BLaER1 treated with 17β-estradiol and CSF1 and Interleukin-3, amounts not matched to agents 10 nM and 100 nM (cell line): ENCODE data around the gene SPINDOC.

ENCODE experiments used
- H3K27ac ChIP-seq, 11 experiments: shearing (Covaris generic); formaldehyde crosslinking; 2 replicates each; pipeline ENCODE4 v1.8.1; 2022
- H3K27me3 ChIP-seq, 11 experiments: shearing (Covaris generic); formaldehyde crosslinking; 2 replicates each; pipeline ENCODE4 v1.8.1; 2022
- H3K36me3 ChIP-seq, 11 experiments: shearing (Covaris generic); formaldehyde crosslinking; 2 replicates each; pipeline ENCODE4 v1.8.1; 2022
- H3K4me1 ChIP-seq, 10 experiments: shearing (Covaris generic); formaldehyde crosslinking; 2 replicates each; pipeline ENCODE4 v1.8.1; 2022
- H3K4me2 ChIP-seq, 11 experiments: shearing (Covaris generic); formaldehyde crosslinking; 2 replicates each; pipeline ENCODE4 v1.8.1; 2022
- H3K4me3 ChIP-seq, 10 experiments: shearing (Covaris generic); formaldehyde crosslinking; 2 replicates each; pipeline ENCODE4 v1.8.1; 2022
- H3K9ac ChIP-seq, 11 experiments: shearing (Covaris generic); formaldehyde crosslinking; 2 replicates each; pipeline ENCODE4 v1.8.1; 2022
- H3K9me3 ChIP-seq, 11 experiments: shearing (Covaris generic); formaldehyde crosslinking; replicated peaks in 1 of 11; 2 replicates each; pipeline ENCODE4 v1.8.1; 2022
- H4K20me1 ChIP-seq, 11 experiments: shearing (Covaris generic); formaldehyde crosslinking; 2 replicates each; pipeline ENCODE4 v1.8.1; 2022
- Cebpa-rat ChIP-seq, 11 experiments: shearing (Covaris generic); IDR thresholded peaks; 2 replicates each; pipeline ENCODE4 v1.8.1; 2022

SPINDOC gene

DNA sequence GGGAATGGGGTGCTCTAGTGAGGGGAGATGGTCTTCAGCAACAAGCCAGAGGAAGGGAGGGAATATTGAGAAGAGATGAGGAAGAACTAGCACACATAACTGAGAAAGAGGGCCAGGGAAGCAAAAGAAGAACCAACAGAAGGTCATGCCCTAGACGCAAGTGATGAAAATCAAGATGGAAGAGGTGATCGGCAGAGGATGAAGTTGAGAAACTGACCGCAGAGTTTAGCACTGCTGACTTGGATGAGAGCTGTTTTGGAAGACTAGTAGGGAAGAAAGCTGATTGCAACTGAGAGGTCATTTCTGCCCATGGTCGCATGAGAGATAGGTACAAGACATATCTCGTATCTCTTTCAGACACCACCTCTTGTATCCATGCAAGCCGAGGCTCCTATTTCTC is 2.9 kb downstream of the SPINDOC start:
- Histone ChIP-seq H4K20me1 (peaks cover 39 to 74% (median 64%) of the 10 kb centered on the region in 11 experiments; a peak in 21 of 22 replicates), H3K27me3 (no peaks in the 10 kb centered on the region), H3K4me2 (peak overlapping the region; percentile 11 to 97 (median 95); a peak in 18 of 22 replicates), H3K9me3 (no peaks in the 10 kb centered on the region), H3K4me1 (peaks cover 32 to 56% (median 44%) of the 10 kb centered on the region in 10 experiments), H3K36me3 (peaks cover 36 to 66% (median 62%) of the 10 kb centered on the region in 11 experiments), H3K27ac (no peak overlapping the region), H3K4me3 (no peak overlapping the region), H3K9ac (peak overlapping the region in 6 of 11 experiments; percentile 7 to 92 (median 66); a peak in 5 of 22 replicates)
- no peak for TF ChIP-seq Cebpa-rat (IDR thresholded peaks at IDR 0.05)

DNA sequence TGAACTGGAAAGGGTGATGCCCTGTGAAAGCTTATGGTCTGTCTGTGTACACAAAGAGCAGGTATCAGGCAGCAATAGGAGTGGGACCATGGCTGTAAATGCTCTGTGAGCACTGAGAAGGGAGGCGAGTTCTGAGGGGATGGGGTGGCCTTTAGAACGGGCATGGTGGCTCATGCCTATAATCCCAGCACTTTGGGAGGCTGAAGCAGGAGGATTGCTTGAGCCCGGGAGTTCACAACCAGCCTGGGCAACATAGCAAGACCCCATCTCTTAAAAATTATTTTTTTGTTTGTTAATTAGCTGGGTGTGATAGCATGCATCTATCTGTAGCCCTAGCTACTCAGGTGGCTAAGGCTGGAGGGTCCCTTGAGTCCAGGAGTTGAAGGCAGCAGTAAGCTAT is 3.5 kb downstream of the SPINDOC start:
- H3K4me3 ChIP-seq, result no peak overlapping the region
- H3K36me3 ChIP-seq, result peaks cover 41 to 72% (median 67%) of the 10 kb centered on the region in 11 experiments
- peak overlapping the region in 5 of 11 experiments; percentile 7 to 88 (median 39); a peak in 4 of 22 replicates for H3K9ac ChIP-seq
- no peak for TF ChIP-seq Cebpa-rat (IDR thresholded peaks at IDR 0.05)
- H4K20me1 ChIP-seq, result peaks cover 39 to 79% (median 70%) of the 10 kb centered on the region in 11 experiments; a peak in 21 of 22 replicates
- peaks cover 32 to 53% (median 44%) of the 10 kb centered on the region in 10 experiments for H3K4me1 ChIP-seq
- H3K27ac ChIP-seq, result no peak overlapping the region
- no peaks in the 10 kb centered on the region for H3K9me3 ChIP-seq
- H3K27me3 ChIP-seq, result no peaks in the 10 kb centered on the region
- peak overlapping the region in 8 of 11 experiments; percentile 11 to 97 (median 95); a peak in 6 of 22 replicates for H3K4me2 ChIP-seq

- H3K4me1 ChIP-seq, result peaks cover 26 to 41% (median 36%) of the 10 kb centered on the region in 10 experiments
- peaks cover 53 to 84% (median 79%) of the 10 kb centered on the region in 11 experiments for H3K36me3 ChIP-seq
- no peak overlapping the region for H3K27ac ChIP-seq
- TF ChIP-seq Cebpa-rat (IDR thresholded peaks at IDR 0.05), result no peak
- no peaks in the 10 kb centered on the region for H3K27me3 ChIP-seq
- H4K20me1 ChIP-seq, result peaks cover 39 to 91% (median 82%) of the 10 kb centered on the region in 11 experiments; a peak in 21 of 22 replicates
- H3K9me3 ChIP-seq, result no peaks in the 10 kb centered on the region
- 0 out of 22 replicates have a peak overlapping the region, but pooled peaks of 1 of the 11 experiments have one; percentile 29 for H3K9ac ChIP-seq
- H3K4me2 ChIP-seq, result no peak overlapping the region
- H3K4me3 ChIP-seq, result no peak overlapping the region
Measured at GRCh38 chr11:63817758-63818498, 4.7 kb downstream of the SPINDOC start.

DNA sequence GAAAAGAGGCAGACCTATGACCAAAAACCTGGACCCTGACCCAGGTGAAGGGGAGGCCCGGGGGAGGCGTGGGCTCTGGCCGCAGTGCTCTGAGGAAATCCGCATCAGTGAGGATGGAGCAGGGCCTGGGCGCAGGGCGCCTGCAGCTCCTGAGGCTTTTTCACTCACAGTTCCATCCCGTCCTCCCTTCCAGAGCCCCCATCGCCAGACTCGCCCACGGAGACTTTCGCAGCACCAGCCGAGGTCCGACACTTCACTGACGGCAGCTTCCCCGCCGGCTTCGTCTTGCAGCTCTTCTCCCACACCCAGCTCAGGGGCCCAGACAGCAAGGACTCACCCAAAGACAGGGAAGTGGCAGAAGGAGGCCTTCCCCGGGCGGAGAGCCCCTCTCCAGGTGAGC is 5.4 kb downstream of the SPINDOC start:
- no peaks in the 10 kb centered on the region for H3K27me3 ChIP-seq
- H4K20me1 ChIP-seq, result peaks cover 39 to 98% (median 88%) of the 10 kb centered on the region in 11 experiments; a peak in 21 of 22 replicates
- H3K4me1 ChIP-seq, result peaks cover 24 to 39% (median 36%) of the 10 kb centered on the region in 10 experiments
- no peaks in the 10 kb centered on the region for H3K9me3 ChIP-seq
- H3K4me2 ChIP-seq, result no peak overlapping the region
- H3K36me3 ChIP-seq, result peaks cover 59 to 91% (median 86%) of the 10 kb centered on the region in 11 experiments
- H3K27ac ChIP-seq, result no peak overlapping the region
- TF ChIP-seq Cebpa-rat (IDR thresholded peaks at IDR 0.05), result no peak
- H3K9ac ChIP-seq, result no peak overlapping the region
- H3K4me3 ChIP-seq, result no peak overlapping the region

GRCh38 chr11:63821411-63821810 is 8.2 kb downstream of the SPINDOC start:
- Histone ChIP-seq H3K9ac (no peak overlapping the region), H4K20me1 (peaks cover 18 to 99% (median 87%) of the 10 kb centered on the region in 11 experiments; a peak in 21 of 22 replicates), H3K4me1 (peaks cover 3 to 18% (median 13%) of the 10 kb centered on the region in 10 experiments; a peak in 17 of 20 replicates), H3K4me3 (no peak overlapping the region), H3K27ac (no peak overlapping the region), H3K9me3 (no peaks in the 10 kb centered on the region), H3K27me3 (no peaks in the 10 kb centered on the region), H3K4me2 (no peak overlapping the region), H3K36me3 (peaks cover 85 to 100% (median 98%) of the 10 kb centered on the region in 11 experiments)
- no peak for TF ChIP-seq Cebpa-rat (IDR thresholded peaks at IDR 0.05)

DNA sequence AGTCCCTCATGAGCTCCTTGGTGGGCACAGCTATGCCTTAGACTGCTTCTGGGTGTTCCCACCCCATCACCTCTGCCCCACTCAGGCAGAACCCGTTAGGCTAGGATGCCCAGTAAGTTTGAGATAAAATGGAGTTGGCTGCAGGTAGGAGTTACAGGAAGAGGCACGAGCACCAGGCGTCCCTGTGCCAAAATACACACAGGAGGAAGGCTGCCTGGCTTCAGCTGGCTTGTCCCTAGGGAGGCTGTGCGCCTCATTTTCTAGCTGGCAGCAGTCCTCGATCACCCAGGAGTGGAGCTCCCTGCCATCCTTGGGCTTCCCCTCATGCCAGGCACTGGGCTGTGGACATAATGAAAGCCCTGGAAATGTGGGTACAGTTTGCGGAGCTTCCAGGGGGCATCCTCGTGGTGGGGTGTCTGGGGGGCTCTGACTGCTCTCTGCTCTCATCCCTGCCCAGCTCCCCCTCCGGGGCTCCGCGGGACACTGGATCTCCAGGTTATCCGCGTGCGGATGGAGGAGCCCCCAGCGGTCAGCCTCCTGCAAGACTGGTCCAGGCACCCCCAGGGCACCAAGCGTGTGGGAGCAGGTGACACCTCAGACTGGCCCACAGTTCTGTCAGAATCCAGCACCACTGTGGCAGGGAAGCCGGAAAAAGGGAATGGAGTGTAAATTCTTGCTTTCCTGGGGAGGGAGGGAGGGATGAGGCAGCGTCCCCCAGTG is 13.4 kb downstream of the SPINDOC start:
- no peak overlapping the region for H3K27ac ChIP-seq

DNA sequence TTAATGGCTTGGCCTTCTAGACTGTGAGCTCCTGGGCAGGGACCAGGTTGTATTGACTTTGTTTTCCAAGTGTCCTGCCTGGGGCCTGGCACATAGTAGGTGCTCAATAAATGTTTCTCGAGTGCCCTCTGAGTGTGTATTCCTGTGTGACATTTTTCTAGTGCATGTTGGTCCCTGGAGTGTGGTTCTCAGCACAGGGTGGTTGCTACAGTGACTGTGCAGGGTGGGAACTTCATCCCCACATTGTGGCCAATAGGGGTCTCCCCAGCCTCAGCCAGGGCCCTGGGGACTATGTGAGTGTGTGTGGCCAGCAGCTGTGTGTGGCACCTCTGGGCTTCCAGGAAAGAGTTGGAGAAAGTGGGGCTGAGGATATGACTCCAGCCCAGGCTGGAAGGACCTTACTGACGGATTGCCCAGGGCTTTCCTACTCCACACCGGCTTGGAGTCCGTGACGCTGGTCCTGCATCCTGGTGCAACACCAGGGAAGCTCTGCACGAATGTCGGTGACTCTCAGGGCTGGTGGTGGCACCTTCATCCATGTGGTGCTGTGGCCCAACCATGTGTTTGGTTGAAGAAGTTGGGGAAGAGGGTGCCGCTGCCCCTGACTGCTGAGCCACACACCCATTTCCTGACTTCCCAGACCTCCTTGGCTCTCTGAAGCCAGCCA is 16.7 kb downstream of the SPINDOC start:
- Histone ChIP-seq H4K20me1 (peaks cover 0 to 77% (median 54%) of the 10 kb centered on the region in 11 experiments; a peak in 20 of 22 replicates), H3K4me3 (no peak overlapping the region), H3K36me3 (peaks cover 25 to 45% (median 42%) of the 10 kb centered on the region in 11 experiments), H3K9me3 (no peaks in the 10 kb centered on the region), H3K27ac (no peak overlapping the region), H3K4me2 (0 out of 22 replicates have a peak overlapping the region, but pooled peaks of 1 of the 11 experiments have one; percentile 0), H3K4me1 (peaks cover 14 to 36% (median 32%) of the 10 kb centered on the region in 10 experiments), H3K9ac (no peak overlapping the region; a peak in 1 of 22 replicates), H3K27me3 (no peaks in the 10 kb centered on the region)
- no peak for TF ChIP-seq Cebpa-rat (IDR thresholded peaks at IDR 0.05)

More for the DNA sequence above, 13.4 kb downstream of the SPINDOC start:
- no peaks in the 10 kb centered on the region for H3K27me3 ChIP-seq
- no peak overlapping the region for H3K4me3 ChIP-seq
- H3K9me3 ChIP-seq, result no peaks in the 10 kb centered on the region
- no peak for TF ChIP-seq Cebpa-rat (IDR thresholded peaks at IDR 0.05)
- peaks cover 0 to 94% (median 83%) of the 10 kb centered on the region in 11 experiments; a peak in 20 of 22 replicates for H4K20me1 ChIP-seq
- H3K9ac ChIP-seq, result no peak overlapping the region
- peaks cover 55 to 78% (median 73%) of the 10 kb centered on the region in 11 experiments for H3K36me3 ChIP-seq
- H3K4me2 ChIP-seq, result no peak overlapping the region
- peaks cover 0 to 13% (median 7%) of the 10 kb centered on the region in 10 experiments; a peak in 10 of 20 replicates for H3K4me1 ChIP-seq

- Histone ChIP-seq H3K4me1 (peaks cover 16 to 42% (median 38%) of the 10 kb centered on the region in 10 experiments), H3K36me3 (peaks cover 11 to 31% (median 29%) of the 10 kb centered on the region in 11 experiments), H4K20me1 (peaks cover 0 to 74% (median 42%) of the 10 kb centered on the region in 11 experiments; a peak in 18 of 22 replicates), H3K27me3 (no peaks in the 10 kb centered on the region), H3K4me3 (no peak overlapping the region), H3K27ac (no peak overlapping the region), H3K9ac (no peak overlapping the region), H3K9me3 (no peaks in the 10 kb centered on the region), H3K4me2 (no peak overlapping the region)
- TF ChIP-seq Cebpa-rat (IDR thresholded peaks at IDR 0.05), result no peak
Measured at GRCh38 chr11:63831326-63831725, 18.1 kb downstream of the SPINDOC start.
